ENCODE data around the gene SDHB.

DNA sequence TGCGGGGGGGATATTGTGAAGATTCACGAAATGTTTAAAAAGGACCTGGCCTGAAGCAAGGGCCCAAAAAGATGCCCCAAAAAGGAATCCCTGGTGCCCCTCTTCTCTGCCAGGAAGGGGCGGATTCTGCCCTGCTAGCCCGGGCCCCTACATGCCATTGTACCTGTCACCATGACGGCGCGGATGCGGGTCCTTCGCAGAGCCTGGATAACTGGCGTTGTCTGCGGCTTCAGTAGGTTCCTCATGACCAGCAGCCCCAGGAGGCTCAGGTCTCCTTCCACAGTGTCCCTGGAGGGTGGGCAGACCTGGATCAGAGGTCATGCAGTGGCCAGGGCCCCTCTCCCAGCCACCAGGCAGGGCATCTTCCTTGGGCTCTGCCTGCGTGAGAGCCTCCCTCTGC, 62.3 kb downstream of the SDHB start:
- no peak for TF ChIP-seq CTCF (IDR thresholded peaks at IDR 0.05; ENCODE audit: control extremely low read depth in 1 of 3, insufficient read depth in 1 of 3, low read depth in 1 of 3, low read length in 3 of 3)
- no peak for TF ChIP-seq SP4 (IDR thresholded peaks at IDR 0.05; ENCODE audit: low read length)
- TF ChIP-seq, protein P1, sequence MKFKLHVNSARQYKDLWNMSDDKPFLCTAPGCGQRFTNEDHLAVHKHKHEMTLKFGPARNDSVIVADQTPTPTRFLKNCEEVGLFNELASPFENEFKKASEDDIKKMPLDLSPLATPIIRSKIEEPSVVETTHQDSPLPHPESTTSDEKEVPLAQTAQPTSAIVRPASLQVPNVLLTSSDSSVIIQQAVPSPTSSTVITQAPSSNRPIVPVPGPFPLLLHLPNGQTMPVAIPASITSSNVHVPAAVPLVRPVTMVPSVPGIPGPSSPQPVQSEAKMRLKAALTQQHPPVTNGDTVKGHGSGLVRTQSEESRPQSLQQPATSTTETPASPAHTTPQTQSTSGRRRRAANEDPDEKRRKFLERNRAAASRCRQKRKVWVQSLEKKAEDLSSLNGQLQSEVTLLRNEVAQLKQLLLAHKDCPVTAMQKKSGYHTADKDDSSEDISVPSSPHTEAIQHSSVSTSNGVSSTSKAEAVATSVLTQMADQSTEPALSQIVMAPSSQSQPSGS (IDR thresholded peaks at IDR 0.05; ENCODE audit: low read length), result no peak
- no peak for TF ChIP-seq SUZ12 (IDR thresholded peaks at IDR 0.05; ENCODE audit: low read length)
- TF ChIP-seq POLR2AphosphoS5 (IDR thresholded peaks at IDR 0.05; ENCODE audit: low read depth, low read length), result no peak
